HepG2 (cell line): ENCODE measurements around the gene JMJD8. TPM values are rescaled to one million over a fixed set of nuclear protein-coding genes. Genes with fewer than 3 reads are reported as not detected.
A peak's percentile ranks its signal among the peaks of the same experiment; 100 is the strongest.

Experiments
- ATAC-seq: fragments of 200-7000 bp; cut with Tn5 transposase; 3 replicates; pipeline ENCODE4 v1.9.1; 2020; ENCODE audit warnings: mild to moderate bottlenecking, moderate library complexity
- BruUV-seq: library from RNA; stranded (reverse); fragments of 400-500 nt; replicated peaks from 2 replicates; lab custom pipeline; 2021; lab: Mats Ljungman, UMichigan
- CTCF ChIA-PET: fragments of 300-600 bp; formaldehyde crosslinking; extraction: SDS; loops from one replicate; lab custom pipeline; 2021; ENCODE audit warnings: low total read pairs, inconsistent platforms, low intra/inter-chr PET ratio; lab: Yijun Ruan, JAX
- POLR2A ChIA-PET: fragments of 350-600 bp; sonication (Branson Sonifier 250); formaldehyde crosslinking; loops from one replicate; lab custom pipeline; 2020; ENCODE audit warnings: antibody characterized with exemption, inconsistent platforms; lab: Yijun Ruan, JAX
- DNase-seq: peaks from one replicate; pipeline ENCODE4 v3.0.0-alpha.2; 2015; ENCODE audit warnings: low spot score
- FAIRE-seq: peaks from 3 replicates; lab custom pipeline; 2011; peaks lifted over from hg19 to GRCh38; lab: Jason Lieb, UNC
- H2AFZ ChIP-seq: one replicate; pipeline ENCODE4 v1.6.1; 2011; ENCODE audit warnings: low read length, inconsistent platforms
- H3K27ac ChIP-seq: fragments of 300-600 bp; 3 replicates; pipeline ENCODE4 v1.8.0; 2011; ENCODE audit warnings: mixed run types, mild to moderate bottlenecking, mixed read lengths, low read length, inconsistent platforms; ENCODE audit not compliant: insufficient read depth; ENCODE audit errors: extremely low read length
- H3K27me3 ChIP-seq, 2 experiments: fragments of 200-600 bp in 1 of 2; 2 replicates in 1 of 2; 3 replicates in 1 of 2; pipeline versions ENCODE4 v1.6.0 to v1.8.0; 2011; ENCODE audit warnings: low read length in 2 of 2, mild to moderate bottlenecking in 2 of 2, moderate library complexity in 2 of 2, inconsistent platforms in 1 of 2; ENCODE audit not compliant: insufficient read depth in 2 of 2, control insufficient read depth in 1 of 2
- H3K36me3 ChIP-seq, 2 experiments: fragments of 200-600 bp in 1 of 2; replicated peaks in 1 of 2; 2 replicates in 1 of 2; 3 replicates in 1 of 2; pipeline versions ENCODE4 v1.5.1 to v1.8.0; 2011; ENCODE audit warnings: low read length in 2 of 2, inconsistent platforms in 1 of 2; ENCODE audit not compliant: insufficient read depth in 2 of 2, control insufficient read depth in 1 of 2
- H3K4me1 ChIP-seq: 2 replicates; pipeline ENCODE4 v1.5.1; 2012; ENCODE audit warnings: low read length, inconsistent platforms; ENCODE audit not compliant: insufficient read depth
- H3K4me2 ChIP-seq: 2 replicates; pipeline ENCODE4 v1.6.0; 2011; ENCODE audit warnings: low read depth, low read length, inconsistent platforms
- H3K4me3 ChIP-seq, 3 experiments: fragments of 200-600 bp in 1 of 3; sonication (generic), shearing (Covaris generic) in 1 of 3; replicated peaks in 1 of 3; 2 replicates each; pipeline ENCODE4 v1.5.1; 2011 to 2016; ENCODE audit warnings: low read length in 3 of 3, inconsistent platforms in 2 of 3, low read depth in 2 of 3, mild to moderate bottlenecking in 2 of 3, control low read depth in 1 of 3, mixed read lengths in 1 of 3; ENCODE audit not compliant: insufficient read depth in 1 of 3
- H3K79me2 ChIP-seq: one replicate; pipeline ENCODE4 v1.6.1; 2011; ENCODE audit warnings: low read length, inconsistent platforms; ENCODE audit not compliant: insufficient read depth
- H3K9ac ChIP-seq: 2 replicates; pipeline ENCODE4 v1.6.0; 2011; ENCODE audit warnings: mild to moderate bottlenecking, low read depth, low read length, inconsistent platforms; ENCODE audit not compliant: insufficient read depth
- H3K9me3 ChIP-seq: 2 replicates; pipeline ENCODE4 v1.5.1; 2012; ENCODE audit warnings: mild to moderate bottlenecking, low read length
- H4K20me1 ChIP-seq: 2 replicates; pipeline ENCODE4 v1.6.0; 2011; ENCODE audit warnings: inconsistent platforms, mild to moderate bottlenecking, low read length, moderate library complexity; ENCODE audit not compliant: insufficient read depth
- FOXA1 ChIP-seq, 2 experiments: fragments of 450-650 bp in 1 of 2; sonication (generic) in 1 of 2; formaldehyde crosslinking in 1 of 2; IDR thresholded peaks; 2 replicates each; pipeline versions ENCODE4 v1.4.0 to v1.6.1; 2016 to 2020; ENCODE audit warnings: missing genetic modification reagents in 1 of 2
- HNRNPL ChIP-seq: fragments of 200-400 bp; formaldehyde crosslinking; IDR thresholded peaks from 2 replicates; pipeline ENCODE4 v1.6.1; 2017; ENCODE audit warnings: mild to moderate bottlenecking, low read depth, low read length
- IRF2 ChIP-seq: IDR thresholded peaks from 2 replicates; pipeline ENCODE4 v1.6.1; 2018; ENCODE audit warnings: missing genetic modification reagents, missing compliant biosample characterization
- ZBTB1 ChIP-seq: sonication (generic); formaldehyde crosslinking; IDR thresholded peaks from 2 replicates; pipeline ENCODE4 v1.4.0; 2020; ENCODE audit warnings: missing genetic modification reagents, borderline replicate concordance
- ZBTB33 ChIP-seq: sonication (generic); formaldehyde crosslinking; IDR thresholded peaks from 2 replicates; pipeline ENCODE4 v1.4.0; 2020; ENCODE audit warnings: missing genetic modification reagents
- WGBS: methylation state at CpG from one replicate; pipeline ENCODE4 v1.1.6; 2017; ENCODE audit warnings: low lambda C conversion rate; 5-methylcytosine and 5-hydroxymethylcytosine counted together
- in situ Hi-C: cut with HindIII; loops from 2 replicates; pipeline ENCODE4 v1.10.0; 2017; ENCODE audit warnings: low pct_unique_long_range_greater_than_20kb; ENCODE audit not compliant: extremely low pct_ligation_motif_present
- intact Hi-C: fragments of 100-400 bp; cut with micrococcal nuclease; formaldehyde crosslinking; loops from one replicate; pipeline ENCODE4 v1.10.0; 2022; ENCODE audit not compliant: unreplicated experiment
- polyA plus RNA-seq, 8 experiments: library from polyadenylated mRNA; depleted of rRNA in 3 of 8; stranded (reverse) in 7 of 8; unstranded in 1 of 8; fragments of >200 nt; fragmentation: Illumina TruSeq in 4 of 8; extraction: Trizol in 4 of 8; gene quantifications; 2 replicates each; pipeline versions ENCODE4 v1.2.1 to v1.2.3, GENCODE V29; 2011 to 2016; ENCODE audit warnings: low read depth in 4 of 8, missing spikeins in 1 of 8, mixed read lengths in 1 of 8; ENCODE audit not compliant: insufficient read depth in 1 of 8
- total RNA-seq, 5 experiments: library from RNA; depleted of rRNA; stranded (reverse); fragments of >200 nt; fragmentation: Illumina TruSeq; extraction: Trizol; gene quantifications; 2 replicates each; pipeline ENCODE4 v1.2.3, GENCODE V29; 2016; ENCODE audit warnings: low read depth in 1 of 5

JMJD8 gene
- total and polyA plus RNA-seq, 2 of the 13 experiments (the other 11 are each of a cell fraction or from before 2014, with no cell fraction given), result 2.6 to 11.8 TPM

DNA sequence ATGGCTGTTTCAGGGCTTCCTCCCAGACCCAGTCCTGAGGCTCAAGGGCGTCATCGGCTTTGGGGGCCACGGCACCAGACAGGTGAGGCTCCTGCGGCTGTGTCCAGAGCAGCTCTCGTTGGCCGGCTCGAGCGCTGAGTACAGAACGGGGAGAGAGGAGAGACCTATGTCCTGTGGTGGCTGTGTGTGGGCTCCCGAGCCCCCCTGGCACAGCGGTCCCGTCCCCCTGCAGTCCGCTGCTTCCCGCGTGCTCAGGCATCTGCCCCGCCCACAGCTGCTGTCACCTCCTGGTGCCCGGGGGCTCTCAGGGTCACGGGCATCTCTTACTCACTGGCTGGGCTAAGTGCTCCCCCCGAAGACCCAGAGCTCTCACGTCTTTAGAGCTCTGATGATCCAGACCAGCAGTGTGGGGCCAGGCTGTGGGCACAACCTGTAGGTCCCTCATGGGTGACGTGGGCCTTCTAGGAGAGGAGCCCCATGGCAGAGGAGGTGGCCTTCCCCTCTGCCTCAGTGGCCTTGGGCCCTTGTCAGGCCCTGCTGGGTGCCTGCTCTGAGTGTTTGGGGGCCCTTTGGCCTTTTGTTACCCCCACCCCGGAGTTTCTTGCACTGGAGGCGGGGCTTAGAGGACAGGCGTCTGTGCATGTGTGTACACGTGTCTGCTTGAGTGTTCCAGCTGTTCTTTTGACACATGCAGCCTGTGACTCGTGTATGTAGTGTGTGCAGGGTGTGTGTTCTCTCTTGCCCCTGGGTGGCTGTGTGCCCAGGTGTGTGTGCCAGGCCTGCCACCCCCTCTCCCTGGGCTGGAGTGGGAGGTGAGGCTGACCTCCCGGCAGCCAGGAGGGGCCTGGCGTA lies 31.5 kb downstream of the JMJD8 start:
- no peak for TF ChIP-seq ZBTB1 (CRISPR knock-in tag)
- no peak for TF ChIP-seq FOXA1 (IDR thresholded peaks at IDR 0.05)
- no peak for TF ChIP-seq FOXA1 (CRISPR knock-in tag; IDR thresholded peaks at IDR 0.05)
- 0 out of 2 replicates have a peak, but pooled peaks have one; percentile 40 for TF ChIP-seq HNRNPL
- TF ChIP-seq IRF2 (CRISPR knock-in tag), result no peak
- TF ChIP-seq ZBTB33, result peak; percentile 71
- Histone ChIP-seq H3K9me3 (no peaks in the 10 kb centered on the region), H3K79me2 (peaks cover 4% of the 10 kb centered on the region), H3K4me1 (peaks cover 50% of the 10 kb centered on the region), H3K36me3 (peaks cover 2 to 3% of the 10 kb centered on the region in 2 experiments; a peak in 1 of 5 replicates), H3K4me3 (no peak overlapping the region), H3K27ac (peak overlapping the region; percentile 58), H4K20me1 (no peaks in the 10 kb centered on the region), H3K27me3 (no peaks in the 10 kb centered on the region), H3K9ac (no peak overlapping the region), H3K4me2 (no peak overlapping the region), H2AFZ (no peak overlapping the region)
- in situ Hi-C loops, result no loop called here
- ATAC-seq (no peak), FAIRE-seq (no peak), DNase-seq (no peak)
- intact Hi-C loops, result no loop called here
- ChIA-PET POLR2A (interaction anchor here (1.8 kb wide), 1 partner anchor 9 kb away, joined by 4 read pairs; no protein-coding TSS in a partner anchor), CTCF (no interaction called here)
- BruUV-seq, result no TSS peak
- WGBS, result 92% methylated on average over 22 of the region's 28 CpGs
